ENCODE results near the gene DISC1.
A peak's percentile ranks its signal among the peaks of the same experiment; 100 is the strongest.

DISC1 gene

GRCh38 chr1:231674575-231674974 lies 48.0 kb downstream of the DISC1 start:
- no peak for DNase-seq

- no peak for DNase-seq
Observed at GRCh38 chr1:231676487-231676886, 49.9 kb downstream of the DISC1 start.

- DNase-seq = no peak
Observed at GRCh38 chr1:231677442-231677841, 50.9 kb downstream of the DISC1 start.

- no peak for DNase-seq
Observed at GRCh38 chr1:231678011-231678432, 51.4 kb downstream of the DISC1 start.

- DNase-seq = peak; percentile 92
Observed at GRCh38 chr1:231679109-231679508, 52.5 kb downstream of the DISC1 start.

GRCh38 chr1:231681006-231681405 lies 54.4 kb downstream of the DISC1 start:
- peak; percentile 76 for DNase-seq

GRCh38 chr1:231682779-231683178 lies 56.2 kb downstream of the DISC1 start:
- DNase-seq = peak; percentile 78

- DNase-seq = peak; percentile 47
Observed at GRCh38 chr1:231683439-231684165, 57.0 kb downstream of the DISC1 start.

- DNase-seq = peak; percentile 41
Observed at GRCh38 chr1:231684356-231685244, 58.0 kb downstream of the DISC1 start.

- DNase-seq = no peak
Observed at GRCh38 chr1:231686384-231686783, 59.8 kb downstream of the DISC1 start.

- no peak for DNase-seq
Observed at GRCh38 chr1:231688989-231689388, 62.4 kb downstream of the DISC1 start.

GRCh38 chr1:231690059-231690458 lies 63.5 kb downstream of the DISC1 start:
- DNase-seq = peak; percentile 56

- DNase-seq = no peak
Observed at GRCh38 chr1:231691618-231692259, 65.1 kb downstream of the DISC1 start.

- peak; percentile 89 for DNase-seq
Observed at GRCh38 chr1:231693361-231694074, 66.9 kb downstream of the DISC1 start.

- DNase-seq = peak; percentile 84
Observed at GRCh38 chr1:231694075-231694431, 67.5 kb downstream of the DISC1 start.

- DNase-seq = no peak
Observed at GRCh38 chr1:231694465-231695077, 68.0 kb downstream of the DISC1 start.

GRCh38 chr1:231695439-231696255 lies 69.1 kb downstream of the DISC1 start:
- DNase-seq = peak; percentile 86

GRCh38 chr1:231699784-231700183 lies 73.2 kb downstream of the DISC1 start:
- DNase-seq = no peak

GRCh38 chr1:231701306-231701705 lies 74.7 kb downstream of the DISC1 start:
- DNase-seq = no peak

- DNase-seq = no peak
Observed at GRCh38 chr1:231702331-231702730, 75.7 kb downstream of the DISC1 start.

GRCh38 chr1:231702804-231703203 lies 76.2 kb downstream of the DISC1 start:
- DNase-seq = no peak

Data from NCI-H2171 treated with DMSO at 0.1 percent for 48 hours (cell line).